ENCODE measurements around the gene CDK19.

The CDK19 gene

GRCh38 chr6:110671447-110671846, 143.8 kb downstream of the CDK19 start:
- no peak overlapping the region for H3K9ac ChIP-seq (ENCODE audit: low read length)
- H3K36me3 ChIP-seq (ENCODE audit: control insufficient read depth in 1 of 2, insufficient read depth in 2 of 2, low read length in 2 of 2) = no peaks in the 10 kb centered on the region
- no peak overlapping the region for H3K18ac ChIP-seq (ENCODE audit: low read length)
- H3K27me3 ChIP-seq (ENCODE audit: insufficient read depth, low read length) = no peaks in the 10 kb centered on the region
- no peak overlapping the region for H4K12ac ChIP-seq (ENCODE audit: low read depth, low read length)
- no peaks in the 10 kb centered on the region for H3K79me2 ChIP-seq (ENCODE audit: control insufficient read depth, insufficient read depth, low read length, poor library complexity)
- no peak overlapping the region for H2BK5ac ChIP-seq (ENCODE audit: low read depth, low read length, poor library complexity)
- H3K4ac ChIP-seq (ENCODE audit: low read depth, low read length) = no peak overlapping the region
- H2AFZ ChIP-seq (ENCODE audit: insufficient read depth, low read length, poor library complexity) = no peak overlapping the region
- H3K4me1 ChIP-seq (ENCODE audit: control insufficient read depth in 1 of 2, insufficient read depth in 2 of 2, low read length in 2 of 2) = no peaks in the 10 kb centered on the region
- H2BK12ac ChIP-seq (ENCODE audit: low read length) = no peak overlapping the region
- no peaks in the 10 kb centered on the region for H3K79me1 ChIP-seq (ENCODE audit: low read length)
- H3K4me2 ChIP-seq (ENCODE audit: low read length) = no peak overlapping the region
- H3K14ac ChIP-seq (ENCODE audit: low read length) = no peak overlapping the region
- H2AK5ac ChIP-seq (ENCODE audit: low read length) = no peak overlapping the region
- H2BK120ac ChIP-seq (ENCODE audit: insufficient read depth, low read length, poor library complexity) = no peak overlapping the region
- DNase-seq = no peak
- H3K4me3 ChIP-seq (ENCODE audit: low read depth, low read length) = no peak overlapping the region
- H4K8ac ChIP-seq (ENCODE audit: low read depth, low read length) = no peak overlapping the region
- H4K91ac ChIP-seq (ENCODE audit: low read depth, low read length) = no peak overlapping the region
- no peak overlapping the region for H3K23ac ChIP-seq (ENCODE audit: low read length)
- no peaks in the 10 kb centered on the region for H3K9me3 ChIP-seq (ENCODE audit: insufficient read depth, low read depth, low read length)
- H3K27ac ChIP-seq (ENCODE audit: low read depth, low read length) = no peak overlapping the region

- no CpG with 5 or more reads among the region's 7 CpGs for WGBS (ENCODE audit: extremely low coverage, insufficient coverage, insufficient read length)
Measured at GRCh38 chr6:110665600-110665999, 149.7 kb downstream of the CDK19 start.

DNA sequence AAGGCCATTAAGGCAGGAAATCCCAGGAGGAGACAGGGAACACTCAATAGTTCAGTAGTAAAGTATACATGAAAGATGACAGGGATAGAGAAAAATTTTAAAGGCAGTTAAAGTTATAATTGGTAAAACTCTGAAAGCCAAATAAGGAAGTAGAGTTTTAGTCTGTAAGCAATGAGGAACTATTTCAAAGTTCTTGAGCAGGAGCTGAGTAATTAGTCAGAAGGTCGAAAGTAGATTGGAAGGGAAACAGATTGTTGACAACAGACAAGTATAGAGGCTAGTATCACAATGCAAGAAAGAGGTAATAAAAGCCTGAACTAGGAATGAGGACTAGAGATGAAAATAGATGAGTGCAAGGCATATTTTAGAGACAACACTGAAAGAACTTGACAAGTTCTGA, 150.3 kb downstream of the CDK19 start:
- H3K4me2 ChIP-seq (ENCODE audit: low read length) = no peak overlapping the region
- no peak overlapping the region for H4K8ac ChIP-seq (ENCODE audit: low read depth, low read length)
- H2BK120ac ChIP-seq (ENCODE audit: insufficient read depth, low read length, poor library complexity) = no peak overlapping the region
- no peak overlapping the region for H4K91ac ChIP-seq (ENCODE audit: low read depth, low read length)
- H2BK12ac ChIP-seq (ENCODE audit: low read length) = no peak overlapping the region
- H3K27me3 ChIP-seq (ENCODE audit: insufficient read depth, low read length) = no peaks in the 10 kb centered on the region
- no peak overlapping the region for H3K4ac ChIP-seq (ENCODE audit: low read depth, low read length)
- WGBS (ENCODE audit: extremely low coverage, insufficient coverage, insufficient read length) = no CpG with 5 or more reads among the region's 1 CpG
- no peak overlapping the region for H3K4me3 ChIP-seq (ENCODE audit: low read depth, low read length)
- no peak for DNase-seq
- no peak overlapping the region for H3K23ac ChIP-seq (ENCODE audit: low read length)
- H3K79me1 ChIP-seq (ENCODE audit: low read length) = no peaks in the 10 kb centered on the region
- peaks cover 2 to 5% of the 10 kb centered on the region in 2 experiments for H3K36me3 ChIP-seq (ENCODE audit: control insufficient read depth in 1 of 2, insufficient read depth in 2 of 2, low read length in 2 of 2)
- H3K9me3 ChIP-seq (ENCODE audit: insufficient read depth, low read depth, low read length) = no peaks in the 10 kb centered on the region
- H3K9ac ChIP-seq (ENCODE audit: low read length) = no peak overlapping the region
- no peak overlapping the region for H3K18ac ChIP-seq (ENCODE audit: low read length)
- no peaks in the 10 kb centered on the region for H3K79me2 ChIP-seq (ENCODE audit: control insufficient read depth, insufficient read depth, low read length, poor library complexity)
- H2BK5ac ChIP-seq (ENCODE audit: low read depth, low read length, poor library complexity) = no peak overlapping the region
- no peak overlapping the region for H2AFZ ChIP-seq (ENCODE audit: insufficient read depth, low read length, poor library complexity)
- no peak overlapping the region for H3K27ac ChIP-seq (ENCODE audit: low read depth, low read length)
- no peak overlapping the region for H4K12ac ChIP-seq (ENCODE audit: low read depth, low read length)
- no peak overlapping the region for H3K14ac ChIP-seq (ENCODE audit: low read length)
- H2AK5ac ChIP-seq (ENCODE audit: low read length) = no peak overlapping the region
- H3K4me1 ChIP-seq (ENCODE audit: control insufficient read depth in 1 of 2, insufficient read depth in 2 of 2, low read length in 2 of 2) = no peaks in the 10 kb centered on the region

More at GRCh38 chr6:110665600-110665999, 149.7 kb downstream of the CDK19 start:
- Histone ChIP-seq H2BK5ac (ENCODE audit: low read depth, low read length, poor library complexity) (no peak overlapping the region), H3K79me2 (ENCODE audit: control insufficient read depth, insufficient read depth, low read length, poor library complexity) (no peaks in the 10 kb centered on the region), H2BK120ac (ENCODE audit: insufficient read depth, low read length, poor library complexity) (no peak overlapping the region), H3K4me2 (ENCODE audit: low read length) (no peak overlapping the region), H3K27me3 (ENCODE audit: insufficient read depth, low read length) (no peaks in the 10 kb centered on the region), H3K4ac (ENCODE audit: low read depth, low read length) (no peak overlapping the region), H3K4me3 (ENCODE audit: low read depth, low read length) (no peak overlapping the region), H2AFZ (ENCODE audit: insufficient read depth, low read length, poor library complexity) (no peak overlapping the region), H4K91ac (ENCODE audit: low read depth, low read length) (no peak overlapping the region), H4K8ac (ENCODE audit: low read depth, low read length) (no peak overlapping the region), H3K23ac (ENCODE audit: low read length) (no peak overlapping the region), H3K36me3 (ENCODE audit: control insufficient read depth in 1 of 2, insufficient read depth in 2 of 2, low read length in 2 of 2) (peaks cover under 1 to 2% of the 10 kb centered on the region in 2 experiments), H3K18ac (ENCODE audit: low read length) (no peak overlapping the region), H3K27ac (ENCODE audit: low read depth, low read length) (no peak overlapping the region), H3K9ac (ENCODE audit: low read length) (no peak overlapping the region), H3K4me1 (ENCODE audit: control insufficient read depth in 1 of 2, insufficient read depth in 2 of 2, low read length in 2 of 2) (no peaks in the 10 kb centered on the region), H3K9me3 (ENCODE audit: insufficient read depth, low read depth, low read length) (no peaks in the 10 kb centered on the region), H3K79me1 (ENCODE audit: low read length) (no peaks in the 10 kb centered on the region), H2BK12ac (ENCODE audit: low read length) (no peak overlapping the region), H2AK5ac (ENCODE audit: low read length) (no peak overlapping the region), H4K12ac (ENCODE audit: low read depth, low read length) (no peak overlapping the region), H3K14ac (ENCODE audit: low read length) (no peak overlapping the region)
- DNase-seq = no peak

DNA sequence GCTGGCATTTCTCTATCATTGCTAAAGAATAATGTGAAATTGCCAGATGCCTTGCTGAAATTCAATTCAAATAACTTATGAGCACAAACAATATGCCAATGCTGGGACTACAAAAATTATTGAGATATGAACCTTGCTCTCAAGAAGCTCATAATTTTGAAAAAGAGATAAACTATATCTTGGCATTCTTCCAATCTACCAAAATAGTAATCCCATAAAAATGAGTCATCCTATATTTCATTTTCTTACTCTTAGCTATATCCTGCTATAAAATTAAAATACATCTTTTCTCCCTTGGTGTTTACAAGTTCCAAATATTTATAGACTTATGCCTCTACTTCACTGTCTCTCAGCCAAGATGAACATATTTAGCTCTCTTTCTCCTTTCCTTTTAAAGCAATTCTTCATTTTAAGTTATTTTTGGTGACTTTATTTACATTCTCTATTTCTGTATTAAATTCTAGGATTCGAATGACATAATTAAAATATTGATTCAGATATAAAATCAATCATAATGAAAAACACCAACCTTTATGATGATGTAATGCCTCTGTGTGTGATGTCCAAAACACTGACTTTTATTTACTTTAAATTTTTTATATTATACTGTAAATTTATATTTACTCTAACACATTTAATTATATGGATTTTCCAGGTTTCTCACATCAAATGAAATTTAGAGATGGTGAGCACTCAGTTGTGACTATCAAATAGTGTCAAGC, 152.6 kb downstream of the CDK19 start:
- Histone ChIP-seq H3K36me3 (ENCODE audit: control insufficient read depth in 1 of 2, insufficient read depth in 2 of 2, low read length in 2 of 2) (peaks cover 2 to 5% of the 10 kb centered on the region in 2 experiments), H2BK5ac (ENCODE audit: low read depth, low read length, poor library complexity) (no peak overlapping the region), H3K79me2 (ENCODE audit: control insufficient read depth, insufficient read depth, low read length, poor library complexity) (no peaks in the 10 kb centered on the region), H3K4me3 (ENCODE audit: low read depth, low read length) (no peak overlapping the region), H3K23ac (ENCODE audit: low read length) (no peak overlapping the region), H3K4me1 (ENCODE audit: control insufficient read depth in 1 of 2, insufficient read depth in 2 of 2, low read length in 2 of 2) (no peaks in the 10 kb centered on the region), H3K79me1 (ENCODE audit: low read length) (no peaks in the 10 kb centered on the region), H3K9me3 (ENCODE audit: insufficient read depth, low read depth, low read length) (no peaks in the 10 kb centered on the region), H3K27me3 (ENCODE audit: insufficient read depth, low read length) (no peaks in the 10 kb centered on the region), H2BK120ac (ENCODE audit: insufficient read depth, low read length, poor library complexity) (no peak overlapping the region), H2AK5ac (ENCODE audit: low read length) (no peak overlapping the region), H3K18ac (ENCODE audit: low read length) (no peak overlapping the region), H3K14ac (ENCODE audit: low read length) (no peak overlapping the region), H3K9ac (ENCODE audit: low read length) (no peak overlapping the region), H2BK12ac (ENCODE audit: low read length) (no peak overlapping the region), H4K91ac (ENCODE audit: low read depth, low read length) (no peak overlapping the region), H4K8ac (ENCODE audit: low read depth, low read length) (no peak overlapping the region), H3K4me2 (ENCODE audit: low read length) (no peak overlapping the region), H3K4ac (ENCODE audit: low read depth, low read length) (no peak overlapping the region), H2AFZ (ENCODE audit: insufficient read depth, low read length, poor library complexity) (no peak overlapping the region), H4K12ac (ENCODE audit: low read depth, low read length) (no peak overlapping the region), H3K27ac (ENCODE audit: low read depth, low read length) (no peak overlapping the region)
- WGBS (ENCODE audit: extremely low coverage, insufficient coverage, insufficient read length) = no CpG with 5 or more reads among the region's 1 CpG
- no peak for DNase-seq

Data from trophoblast cell (in vitro differentiated cells and primary cell).